HepG2 (cell line): ENCODE measurements around the gene PSMD4. TPM values are rescaled to one million over a fixed set of nuclear protein-coding genes. Genes with fewer than 3 reads are reported as not detected.

ENCODE experiments used
- ATAC-seq: fragments of 200-7000 bp; cut with Tn5 transposase; 3 replicates; pipeline ENCODE4 v1.9.1; 2020; ENCODE audit warnings: mild to moderate bottlenecking, moderate library complexity
- BruUV-seq: library from RNA; stranded (reverse); fragments of 400-500 nt; replicated peaks from 2 replicates; lab custom pipeline; 2021; lab: Mats Ljungman, UMichigan
- CTCF ChIA-PET: fragments of 300-600 bp; formaldehyde crosslinking; extraction: SDS; loops from one replicate; lab custom pipeline; 2021; ENCODE audit warnings: low total read pairs, inconsistent platforms, low intra/inter-chr PET ratio; lab: Yijun Ruan, JAX
- POLR2A ChIA-PET: fragments of 350-600 bp; sonication (Branson Sonifier 250); formaldehyde crosslinking; loops from one replicate; lab custom pipeline; 2020; ENCODE audit warnings: antibody characterized with exemption, inconsistent platforms; lab: Yijun Ruan, JAX
- DNase-seq: peaks from one replicate; pipeline ENCODE4 v3.0.0-alpha.2; 2015; ENCODE audit warnings: low spot score
- FAIRE-seq: peaks from 3 replicates; lab custom pipeline; 2011; peaks lifted over from hg19 to GRCh38; lab: Jason Lieb, UNC
- H2AFZ ChIP-seq: one replicate; pipeline ENCODE4 v1.6.1; 2011; ENCODE audit warnings: low read length, inconsistent platforms
- H3K27ac ChIP-seq: fragments of 300-600 bp; 3 replicates; pipeline ENCODE4 v1.8.0; 2011; ENCODE audit warnings: mixed run types, mild to moderate bottlenecking, mixed read lengths, low read length, inconsistent platforms; ENCODE audit not compliant: insufficient read depth; ENCODE audit errors: extremely low read length
- H3K27me3 ChIP-seq, 2 experiments: fragments of 200-600 bp in 1 of 2; 2 replicates in 1 of 2; 3 replicates in 1 of 2; pipeline versions ENCODE4 v1.6.0 to v1.8.0; 2011; ENCODE audit warnings: low read length in 2 of 2, mild to moderate bottlenecking in 2 of 2, moderate library complexity in 2 of 2, inconsistent platforms in 1 of 2; ENCODE audit not compliant: insufficient read depth in 2 of 2, control insufficient read depth in 1 of 2
- H3K36me3 ChIP-seq, 2 experiments: fragments of 200-600 bp in 1 of 2; replicated peaks in 1 of 2; 2 replicates in 1 of 2; 3 replicates in 1 of 2; pipeline versions ENCODE4 v1.5.1 to v1.8.0; 2011; ENCODE audit warnings: low read length in 2 of 2, inconsistent platforms in 1 of 2; ENCODE audit not compliant: insufficient read depth in 2 of 2, control insufficient read depth in 1 of 2
- H3K4me1 ChIP-seq: 2 replicates; pipeline ENCODE4 v1.5.1; 2012; ENCODE audit warnings: low read length, inconsistent platforms; ENCODE audit not compliant: insufficient read depth
- H3K4me2 ChIP-seq: 2 replicates; pipeline ENCODE4 v1.6.0; 2011; ENCODE audit warnings: low read depth, low read length, inconsistent platforms
- H3K4me3 ChIP-seq, 3 experiments: fragments of 200-600 bp in 1 of 3; sonication (generic), shearing (Covaris generic) in 1 of 3; replicated peaks in 1 of 3; 2 replicates each; pipeline ENCODE4 v1.5.1; 2011 to 2016; ENCODE audit warnings: low read length in 3 of 3, inconsistent platforms in 2 of 3, low read depth in 2 of 3, mild to moderate bottlenecking in 2 of 3, control low read depth in 1 of 3, mixed read lengths in 1 of 3; ENCODE audit not compliant: insufficient read depth in 1 of 3
- H3K79me2 ChIP-seq: one replicate; pipeline ENCODE4 v1.6.1; 2011; ENCODE audit warnings: low read length, inconsistent platforms; ENCODE audit not compliant: insufficient read depth
- H3K9ac ChIP-seq: 2 replicates; pipeline ENCODE4 v1.6.0; 2011; ENCODE audit warnings: mild to moderate bottlenecking, low read depth, low read length, inconsistent platforms; ENCODE audit not compliant: insufficient read depth
- H3K9me3 ChIP-seq: 2 replicates; pipeline ENCODE4 v1.5.1; 2012; ENCODE audit warnings: mild to moderate bottlenecking, low read length
- H4K20me1 ChIP-seq: 2 replicates; pipeline ENCODE4 v1.6.0; 2011; ENCODE audit warnings: inconsistent platforms, mild to moderate bottlenecking, low read length, moderate library complexity; ENCODE audit not compliant: insufficient read depth
- ARID2 ChIP-seq: sonication (generic); formaldehyde crosslinking; IDR thresholded peaks from 2 replicates; pipeline ENCODE4 v1.8.1; 2022; ENCODE audit warnings: mild to moderate bottlenecking, missing genetic modification reagents, borderline replicate concordance
- MAFF ChIP-seq: IDR thresholded peaks from 2 replicates; pipeline ENCODE4 v1.6.1; 2011; ENCODE audit warnings: low read depth, low read length, improper control_type of control experiment
- MATR3 ChIP-seq: sonication (generic); formaldehyde crosslinking; IDR thresholded peaks from 2 replicates; pipeline ENCODE4 v1.4.0; 2020; ENCODE audit warnings: missing genetic modification reagents
- NRL ChIP-seq: sonication (generic); formaldehyde crosslinking; IDR thresholded peaks from 2 replicates; pipeline ENCODE4 v1.5.0; 2020; ENCODE audit warnings: missing genetic modification reagents, mild to moderate bottlenecking, moderate library complexity, borderline replicate concordance
- YY1 ChIP-seq: IDR thresholded peaks from 2 replicates; pipeline ENCODE4 v1.6.1; 2011; ENCODE audit warnings: low read length, low read depth, moderate library complexity, mild to moderate bottlenecking; ENCODE audit not compliant: insufficient read depth, insufficient replicate concordance
- ZFP90 ChIP-seq: sonication (generic); formaldehyde crosslinking; IDR thresholded peaks from 2 replicates; pipeline ENCODE4 v1.8.0; 2022; ENCODE audit warnings: missing genetic modification reagents, mild to moderate bottlenecking, inconsistent platforms, borderline replicate concordance
- ZNF24 ChIP-seq: fragments of 450-650 bp; IDR thresholded peaks from 2 replicates; pipeline ENCODE4 v1.6.1; 2017; ENCODE audit warnings: antibody characterized with exemption, mild to moderate bottlenecking
- ZNF501 ChIP-seq: sonication (generic); formaldehyde crosslinking; IDR thresholded peaks from 2 replicates; pipeline ENCODE4 v1.5.1; 2020; ENCODE audit warnings: mild to moderate bottlenecking, moderate library complexity, missing genetic modification reagents
- ZNF772 ChIP-seq: sonication (generic); formaldehyde crosslinking; IDR thresholded peaks from 2 replicates; pipeline ENCODE4 v1.5.0; 2020; ENCODE audit warnings: mild to moderate bottlenecking, missing genetic modification reagents
- ZNF776 ChIP-seq: sonication (generic); formaldehyde crosslinking; IDR thresholded peaks from 2 replicates; pipeline ENCODE4 v1.4.0; 2020; ENCODE audit warnings: mild to moderate bottlenecking, missing genetic modification reagents
- WGBS: methylation state at CpG from one replicate; pipeline ENCODE4 v1.1.6; 2017; ENCODE audit warnings: low lambda C conversion rate; 5-methylcytosine and 5-hydroxymethylcytosine counted together
- in situ Hi-C: cut with HindIII; loops from 2 replicates; pipeline ENCODE4 v1.10.0; 2017; ENCODE audit warnings: low pct_unique_long_range_greater_than_20kb; ENCODE audit not compliant: extremely low pct_ligation_motif_present
- intact Hi-C: fragments of 100-400 bp; cut with micrococcal nuclease; formaldehyde crosslinking; loops from one replicate; pipeline ENCODE4 v1.10.0; 2022; ENCODE audit not compliant: unreplicated experiment
- polyA plus RNA-seq, 8 experiments: library from polyadenylated mRNA; depleted of rRNA in 3 of 8; stranded (reverse) in 7 of 8; unstranded in 1 of 8; fragments of >200 nt; fragmentation: Illumina TruSeq in 4 of 8; extraction: Trizol in 4 of 8; gene quantifications; 2 replicates each; pipeline versions ENCODE4 v1.2.1 to v1.2.3, GENCODE V29; 2011 to 2016; ENCODE audit warnings: low read depth in 4 of 8, missing spikeins in 1 of 8, mixed read lengths in 1 of 8; ENCODE audit not compliant: insufficient read depth in 1 of 8
- total RNA-seq, 5 experiments: library from RNA; depleted of rRNA; stranded (reverse); fragments of >200 nt; fragmentation: Illumina TruSeq; extraction: Trizol; gene quantifications; 2 replicates each; pipeline ENCODE4 v1.2.3, GENCODE V29; 2016; ENCODE audit warnings: low read depth in 1 of 5
- TF ChIP-seq, protein P1 (sequence below): IDR thresholded peaks from 2 replicates; pipeline ENCODE4 v1.6.1; 2016; ENCODE audit warnings: missing compliant biosample characterization, missing genetic modification reagents, borderline replicate concordance
- TF ChIP-seq, protein P2 (sequence below): sonication (generic); formaldehyde crosslinking; IDR thresholded peaks from 2 replicates; pipeline ENCODE4 v1.5.0; 2020; ENCODE audit warnings: mild to moderate bottlenecking, missing genetic modification reagents

Gene PSMD4
- total and polyA plus RNA-seq, 2 of the 13 experiments (the other 11 are each of a cell fraction or from before 2014, with no cell fraction given) = 194 to 243 TPM

DNA sequence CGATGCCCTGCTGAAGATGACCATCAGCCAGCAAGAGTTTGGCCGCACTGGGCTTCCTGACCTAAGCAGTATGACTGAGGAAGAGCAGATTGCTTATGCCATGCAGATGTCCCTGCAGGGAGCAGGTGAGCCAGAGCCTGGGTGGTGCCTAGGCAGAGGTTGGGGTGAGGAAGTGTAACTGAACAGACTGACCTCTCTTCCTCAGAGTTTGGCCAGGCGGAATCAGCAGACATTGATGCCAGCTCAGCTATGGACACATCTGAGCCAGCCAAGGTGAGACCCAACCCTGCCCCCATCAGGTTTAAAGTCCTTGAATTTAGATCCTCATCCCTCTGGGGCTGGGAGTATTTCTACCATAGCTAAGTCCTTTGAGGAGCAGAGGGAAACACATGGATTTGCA is 11.8 kb downstream of the PSMD4 start:
- DNase-seq (no peak), FAIRE-seq (no peak), ATAC-seq (no peak; the same call in 2 of the 3 replicates)
- Histone ChIP-seq H3K79me2 (peaks cover 2% of the 10 kb centered on the region), H3K9ac (peak overlapping the region; percentile 48), H2AFZ (no peak overlapping the region), H3K4me2 (peak overlapping the region; percentile 61; the same call in 1 of the 2 replicates), H4K20me1 (no peaks in the 10 kb centered on the region), H3K27ac (peak overlapping the region; percentile 83), H3K27me3 (no peaks in the 10 kb centered on the region), H3K4me3 (no peak overlapping the region), H3K36me3 (peaks cover 14 to 47% of the 10 kb centered on the region in 2 experiments), H3K4me1 (peaks cover 26% of the 10 kb centered on the region), H3K9me3 (no peaks in the 10 kb centered on the region)
- intact Hi-C loops = no loop called here
- 92% methylated on average over 3 of the region's 3 CpGs for WGBS
- no TSS peak for BruUV-seq
- TF ChIP-seq ZNF24 = no peak
- no peak for TF ChIP-seq ARID2 (CRISPR knock-in tag)
- no peak for TF ChIP-seq MATR3 (CRISPR knock-in tag)
- no peak for TF ChIP-seq MAFF
- TF ChIP-seq YY1 = no peak
- peak; percentile 33; the same call in 1 of the 2 replicates for TF ChIP-seq NRL
- no peak for TF ChIP-seq ZNF772 (CRISPR knock-in tag)
- 0 out of 2 replicates have a peak, but pooled peaks have one; percentile 4 for TF ChIP-seq ZNF501 (CRISPR knock-in tag)
- TF ChIP-seq ZFP90 (CRISPR knock-in tag) = no peak
- no peak for TF ChIP-seq ZNF776
- TF ChIP-seq, protein P1, sequence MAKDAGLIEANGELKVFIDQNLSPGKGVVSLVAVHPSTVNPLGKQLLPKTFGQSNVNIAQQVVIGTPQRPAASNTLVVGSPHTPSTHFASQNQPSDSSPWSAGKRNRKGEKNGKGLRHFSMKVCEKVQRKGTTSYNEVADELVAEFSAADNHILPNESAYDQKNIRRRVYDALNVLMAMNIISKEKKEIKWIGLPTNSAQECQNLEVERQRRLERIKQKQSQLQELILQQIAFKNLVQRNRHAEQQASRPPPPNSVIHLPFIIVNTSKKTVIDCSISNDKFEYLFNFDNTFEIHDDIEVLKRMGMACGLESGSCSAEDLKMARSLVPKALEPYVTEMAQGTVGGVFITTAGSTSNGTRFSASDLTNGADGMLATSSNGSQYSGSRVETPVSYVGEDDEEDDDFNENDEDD (CRISPR knock-in tag) = no peak
- TF ChIP-seq, protein P2, sequence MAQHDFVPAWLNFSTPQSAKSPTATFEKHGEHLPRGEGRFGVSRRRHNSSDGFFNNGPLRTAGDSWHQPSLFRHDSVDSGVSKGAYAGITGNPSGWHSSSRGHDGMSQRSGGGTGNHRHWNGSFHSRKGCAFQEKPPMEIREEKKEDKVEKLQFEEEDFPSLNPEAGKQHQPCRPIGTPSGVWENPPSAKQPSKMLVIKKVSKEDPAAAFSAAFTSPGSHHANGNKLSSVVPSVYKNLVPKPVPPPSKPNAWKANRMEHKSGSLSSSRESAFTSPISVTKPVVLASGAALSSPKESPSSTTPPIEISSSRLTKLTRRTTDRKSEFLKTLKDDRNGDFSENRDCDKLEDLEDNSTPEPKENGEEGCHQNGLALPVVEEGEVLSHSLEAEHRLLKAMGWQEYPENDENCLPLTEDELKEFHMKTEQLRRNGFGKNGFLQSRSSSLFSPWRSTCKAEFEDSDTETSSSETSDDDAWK (CRISPR knock-in tag) = no peak
- ChIA-PET POLR2A (interaction anchor here (1.7 to 6.9 kb wide), 4 partner anchors 11 to 77 kb away, joined by 6 to 67 read pairs (median 30); partner anchors contain the start of genes PSMD4, VPS72 and ZNF687), CTCF (no interaction called here)
- in situ Hi-C loops = no loop called here
